Measurements from ENCODE around the gene IFNGR2. TPM values are rescaled to one million over a fixed set of nuclear protein-coding genes. Genes with fewer than 3 reads are reported as not detected.

Gene IFNGR2
- total and polyA plus RNA-seq, 2 donors (not counting 1 experiment from before 2014, with no cell fraction given) = 96.0 to 108 TPM

GRCh38 chr21:33396436-33396835, 6.8 kb upstream of the IFNGR2 start:
- 100% methylated on average over 4 of the region's 6 CpGs for WGBS (ENCODE audit: insufficient coverage)

More at GRCh38 chr21:33396436-33396835, 6.8 kb upstream of the IFNGR2 start:
- no peak overlapping the region for H3K4me3 Mint-ChIP-seq
- Histone ChIP-seq H3K79me2 (ENCODE audit: control insufficient read depth, insufficient read depth, low read length) (no peaks in the 10 kb centered on the region), H3K27me3 (replicated peaks in 1 of 4; ENCODE audit: control extremely low read depth in 1 of 4, control insufficient read depth in 3 of 4, insufficient read depth in 4 of 4, low read length in 3 of 4) (no peaks in the 10 kb centered on the region), H3K4me2 (replicated peaks; ENCODE audit: low read depth, low read length, poor library complexity, severe bottlenecking) (no peak overlapping the region), H3K4me3 (ENCODE audit: control extremely low read depth in 1 of 5, extremely low read depth in 1 of 5, insufficient read depth in 1 of 5, low read depth in 2 of 5, low read length in 4 of 5) (no peak overlapping the region), H3K9ac (ENCODE audit: low read length) (no peak overlapping the region), H2AFZ (ENCODE audit: insufficient read depth, low read depth, low read length, poor library complexity, severe bottlenecking) (no peak overlapping the region), H3K36me3 (replicated peaks in 1 of 2; ENCODE audit: control extremely low read depth in 1 of 2, control insufficient read depth in 1 of 2, extremely low read depth in 1 of 2, insufficient read depth in 2 of 2, low read length in 1 of 2) (no peaks in the 10 kb centered on the region), H3K9me3 (ENCODE audit: control extremely low read depth in 1 of 3, control insufficient read depth in 2 of 3, insufficient read depth in 1 of 3, low read length in 2 of 3) (peaks cover 0 to 12% (median 0%) of the 10 kb centered on the region in 3 donors), H3K4me1 (ENCODE audit: control insufficient read depth in 2 of 2, insufficient read depth in 2 of 2, low read length in 2 of 2) (peaks cover 41 to 59% of the 10 kb centered on the region in 2 donors), H3K27ac (ENCODE audit: low read length in 2 of 2) (no peak overlapping the region), H4K20me1 (ENCODE audit: control insufficient read depth, insufficient read depth, low read length, poor library complexity, severe bottlenecking) (no peaks in the 10 kb centered on the region)
- H3K9me3 Mint-ChIP-seq (ENCODE audit: insufficient read depth) = no peaks in the 10 kb centered on the region
- no peak overlapping the region for H3K27ac Mint-ChIP-seq
- ChIA-PET POLR2A (interaction anchor here (1.0 to 1.4 kb wide), 4 partner anchors 10 to 35 kb away, joined by 3 to 4 read pairs (median 4); no protein-coding TSS in a partner anchor), CTCF (interaction anchor here (0.7 to 3.9 kb wide), 9 partner anchors 8 to 49 kb away, joined by 3 to 24 read pairs (median 4); no protein-coding TSS in a partner anchor)
- DNase-seq (no peak), ATAC-seq (ENCODE audit: low read depth) (no peak)
- no peak for TF ChIP-seq CTCF (IDR thresholded peaks at IDR 0.05)
- no peak for TF ChIP-seq EZH2 (IDR thresholded peaks at IDR 0.05; ENCODE audit: borderline replicate concordance, insufficient read depth, low read depth, low read length, poor library complexity, severe bottlenecking)
- H3K27me3 Mint-ChIP-seq = no peaks in the 10 kb centered on the region
- peaks cover 56% of the 10 kb centered on the region for H3K4me1 Mint-ChIP-seq
- intact Hi-C loops (cut with micrococcal nuclease) = no loop called here

Data from B cell (primary cell).